Natural killer cell (primary cell): ENCODE data around the gene UQCRC1. TPM values are rescaled to one million over a fixed set of nuclear protein-coding genes. Genes with fewer than 3 reads are reported as not detected.

Experiments used
- ATAC-seq, 3 donors: fragments of 150-1000 bp in 2 of 3; fragments of 200-7000 bp in 1 of 3; cut with Tn5 transposase; 1 replicate in 1 of 3; 2 replicates in 2 of 3; pipeline ENCODE4 v1.10.0; 2021; ENCODE audit warnings: mild to moderate bottlenecking in 2 of 3, moderate library complexity in 2 of 3
- DNase-seq, 2 donors: peaks; one replicate each; pipeline versions ENCODE4 v3.0.0 to v3.0.0-alpha.2; 2013 to 2021; ENCODE audit warnings: mixed read lengths in 1 of 2
- H3K27ac ChIP-seq: one replicate; pipeline ENCODE4 v1.5.1; 2013; ENCODE audit warnings: mild to moderate bottlenecking, low read length
- H3K27me3 ChIP-seq: one replicate; pipeline ENCODE4 v1.6.1; 2013; ENCODE audit warnings: low read length; ENCODE audit not compliant: control insufficient read depth, insufficient read depth
- H3K36me3 ChIP-seq: one replicate; pipeline ENCODE4 v1.6.1; 2013; ENCODE audit warnings: low read length; ENCODE audit not compliant: control insufficient read depth, insufficient read depth
- H3K4me1 ChIP-seq: one replicate; pipeline ENCODE4 v1.6.1; 2013; ENCODE audit warnings: low read length; ENCODE audit not compliant: control insufficient read depth, insufficient read depth
- H3K4me3 ChIP-seq: one replicate; pipeline ENCODE4 v1.5.1; 2013; ENCODE audit warnings: low read length
- H3K9me3 ChIP-seq: one replicate; pipeline ENCODE4 v1.6.1; 2013; ENCODE audit warnings: low read length; ENCODE audit not compliant: control insufficient read depth, insufficient read depth
- H3K27ac Mint-ChIP-seq, 2 donors: one replicate each; pipeline ENCODE4 v1.8.0; 2022; ENCODE audit warnings: mild to moderate bottlenecking in 2 of 2, mixed read lengths in 2 of 2, moderate library complexity in 1 of 2
- H3K27me3 Mint-ChIP-seq, 2 donors: one replicate each; pipeline ENCODE4 v1.8.0; 2022; ENCODE audit warnings: low read depth in 2 of 2, mixed read lengths in 2 of 2
- H3K36me3 Mint-ChIP-seq: one replicate; pipeline ENCODE4 v1.8.0; 2022; ENCODE audit warnings: mixed read lengths
- H3K4me1 Mint-ChIP-seq, 2 donors: one replicate each; pipeline ENCODE4 v1.8.0; 2022; ENCODE audit warnings: mixed read lengths in 2 of 2
- H3K4me3 Mint-ChIP-seq: one replicate; pipeline ENCODE4 v1.8.0; 2022; ENCODE audit warnings: mild to moderate bottlenecking, moderate library complexity, mixed read lengths
- H3K9me3 Mint-ChIP-seq, 2 donors: one replicate each; pipeline ENCODE4 v1.8.0; 2022; ENCODE audit warnings: mixed read lengths in 2 of 2
- CTCF ChIP-seq: fragments of 200-600 bp; IDR thresholded peaks from one replicate; pipeline ENCODE4 v1.8.0; 2022; ENCODE audit warnings: antibody characterized with exemption
- WGBS: methylation state at CpG from one replicate; pipeline ENCODE4 v1.1.7; 2013; ENCODE audit warnings: missing lambda C conversion rate; ENCODE audit not compliant: insufficient coverage; 5-methylcytosine and 5-hydroxymethylcytosine counted together
- intact Hi-C: fragments of 100-400 bp; cut with micrococcal nuclease; formaldehyde crosslinking; loops from one replicate; pipeline ENCODE4 v1.14.2; 2022
- total RNA-seq, 4 donors: library from RNA; stranded (reverse); fragments of 120-200 nt in 1 of 4; gene quantifications; one replicate each; pipeline versions ENCODE4 v1.2.3 to v1.2.4, GENCODE V29; 2013 to 2022

Gene UQCRC1
- total RNA-seq, 3 donors from 2014 or later (not counting 1 experiment from before 2014, with no cell fraction given) = 117 to 139 (median 124) TPM

- peaks cover 0 to 25% of the 10 kb centered on the region in 2 donors for H3K4me1 Mint-ChIP-seq
- H3K4me3 Mint-ChIP-seq = no peak overlapping the region
- ATAC-seq (no peak), DNase-seq (no peak)
- H3K9me3 ChIP-seq = no peaks in the 10 kb centered on the region
- H3K9me3 Mint-ChIP-seq = no peaks in the 10 kb centered on the region
- WGBS = 96% methylated on average over 8 of the region's 8 CpGs
- H3K4me1 ChIP-seq = peaks cover 13% of the 10 kb centered on the region
- no peak overlapping the region for H3K27ac ChIP-seq
- H3K27me3 Mint-ChIP-seq = no peaks in the 10 kb centered on the region
- TF ChIP-seq CTCF = no peak
- no peaks in the 10 kb centered on the region for H3K27me3 ChIP-seq
- no peak overlapping the region for H3K4me3 ChIP-seq
- no peaks in the 10 kb centered on the region for H3K36me3 Mint-ChIP-seq
- peaks cover 6% of the 10 kb centered on the region for H3K36me3 ChIP-seq
- H3K27ac Mint-ChIP-seq = no peak overlapping the region
- intact Hi-C loops = no loop called here
Observed at GRCh38 chr3:48630407-48630806, 21.0 kb upstream of the UQCRC1 start.

DNA sequence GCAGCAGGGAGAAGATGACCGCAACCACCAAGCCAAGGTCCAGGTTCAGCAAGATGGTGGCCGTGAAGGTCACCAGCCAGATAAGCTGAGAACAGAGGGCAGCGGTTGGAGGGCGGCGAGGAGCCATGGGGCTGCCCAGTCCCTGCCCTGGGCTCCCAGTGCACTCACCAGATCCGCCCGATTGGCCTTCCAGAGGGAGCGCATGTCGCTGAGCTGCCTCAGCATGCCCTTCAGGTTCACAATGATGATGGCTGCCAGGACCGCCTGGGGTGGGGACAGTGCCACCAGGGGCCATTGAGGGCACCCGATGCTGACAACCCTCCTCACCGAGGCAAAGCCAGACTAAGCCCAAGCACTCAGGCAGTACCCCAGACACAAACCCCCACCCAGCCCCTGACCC lies 20.4 kb upstream of the UQCRC1 start:
- DNase-seq (no peak), ATAC-seq (no peak)
- no peak overlapping the region for H3K4me3 ChIP-seq
- H3K9me3 ChIP-seq = no peaks in the 10 kb centered on the region
- WGBS = 96% methylated on average over 12 of the region's 12 CpGs
- H3K36me3 ChIP-seq = peaks cover 6% of the 10 kb centered on the region
- peaks cover 13% of the 10 kb centered on the region for H3K4me1 ChIP-seq
- Mint-ChIP-seq H3K4me1 (peaks cover 0 to 21% of the 10 kb centered on the region in 2 donors), H3K36me3 (no peaks in the 10 kb centered on the region), H3K27me3 (no peaks in the 10 kb centered on the region), H3K9me3 (no peaks in the 10 kb centered on the region), H3K27ac (no peak overlapping the region), H3K4me3 (no peak overlapping the region)
- TF ChIP-seq CTCF = no peak
- H3K27ac ChIP-seq = no peak overlapping the region
- no peaks in the 10 kb centered on the region for H3K27me3 ChIP-seq
- intact Hi-C loops = no loop called here

- no peak overlapping the region for H3K4me3 ChIP-seq
- TF ChIP-seq CTCF = no peak
- H3K9me3 Mint-ChIP-seq = no peaks in the 10 kb centered on the region
- peaks cover 0 to 7% of the 10 kb centered on the region in 2 donors for H3K4me1 Mint-ChIP-seq
- H3K9me3 ChIP-seq = no peaks in the 10 kb centered on the region
- no peaks in the 10 kb centered on the region for H3K27me3 ChIP-seq
- intact Hi-C loops = no loop called here
- H3K27ac ChIP-seq = no peak overlapping the region
- H3K4me3 Mint-ChIP-seq = no peak overlapping the region
- DNase-seq (no peak), ATAC-seq (no peak)
- H3K4me1 ChIP-seq = no peaks in the 10 kb centered on the region
- H3K27ac Mint-ChIP-seq = peak overlapping the region in 1 of 2 donors; percentile 8
- 94% methylated on average over 13 of the region's 13 CpGs for WGBS
- H3K36me3 Mint-ChIP-seq = no peaks in the 10 kb centered on the region
- peaks cover 6% of the 10 kb centered on the region for H3K36me3 ChIP-seq
- no peaks in the 10 kb centered on the region for H3K27me3 Mint-ChIP-seq
Observed at GRCh38 chr3:48628277-48629017, 19.0 kb upstream of the UQCRC1 start.

DNA sequence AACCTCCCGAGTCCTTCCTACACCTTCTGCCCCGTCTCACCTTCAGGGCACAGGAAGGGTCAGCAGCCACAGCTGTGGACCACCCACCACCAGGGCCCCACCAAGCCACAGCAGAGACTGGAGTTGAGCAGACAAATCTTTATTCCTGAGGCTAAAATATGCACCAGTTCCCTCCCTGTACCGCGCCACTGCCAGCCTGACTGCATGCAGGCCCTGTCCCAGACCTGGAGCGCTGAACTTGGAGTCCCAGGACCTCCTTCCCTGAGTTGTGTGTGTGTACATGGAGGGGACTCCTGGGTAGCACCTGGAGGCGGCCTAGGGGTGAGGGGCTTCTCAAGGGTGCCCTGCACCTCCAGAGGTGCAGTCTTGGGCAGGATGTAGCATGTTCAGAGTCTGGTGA lies 16.2 kb upstream of the UQCRC1 start:
- intact Hi-C loops = no loop called here
- no peaks in the 10 kb centered on the region for H3K27me3 ChIP-seq
- Mint-ChIP-seq H3K9me3 (no peaks in the 10 kb centered on the region), H3K36me3 (no peaks in the 10 kb centered on the region), H3K4me1 (no peaks in the 10 kb centered on the region), H3K27ac (no peak overlapping the region), H3K4me3 (no peak overlapping the region), H3K27me3 (no peaks in the 10 kb centered on the region)
- H3K4me1 ChIP-seq = no peaks in the 10 kb centered on the region
- H3K36me3 ChIP-seq = peaks cover 6% of the 10 kb centered on the region
- no peaks in the 10 kb centered on the region for H3K9me3 ChIP-seq
- DNase-seq = no peak
- 92% methylated on average over 6 of the region's 6 CpGs for WGBS
- no peak for ATAC-seq
- no peak overlapping the region for H3K4me3 ChIP-seq
- TF ChIP-seq CTCF = no peak
- no peak overlapping the region for H3K27ac ChIP-seq
